ENCODE data around the gene GDAP1L1.

The GDAP1L1 gene

DNA sequence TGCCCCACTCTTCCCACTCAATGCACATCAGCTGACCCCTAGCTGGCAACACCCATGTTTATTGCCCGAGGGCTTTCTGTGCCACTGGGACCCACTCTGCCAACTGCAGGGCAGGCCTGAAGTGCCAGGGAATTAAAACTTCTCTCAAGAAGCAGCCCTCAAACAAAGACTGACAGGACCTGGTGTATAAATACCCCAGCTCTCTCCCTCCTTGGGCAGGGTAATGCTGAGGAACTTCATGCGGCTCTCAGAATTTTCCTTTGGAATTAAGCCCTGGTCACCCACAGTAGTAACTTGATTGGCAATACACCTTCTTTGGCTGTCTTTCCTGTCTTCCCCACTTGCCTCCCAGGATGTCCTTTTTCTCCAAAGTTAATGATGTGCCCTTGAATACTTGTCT is 5.3 kb upstream of the GDAP1L1 start:
- H3K36me3 Mint-ChIP-seq (ENCODE audit: low read depth): no peaks in the 10 kb centered on the region
- no peak for DNase-seq
- H3K4me3 Mint-ChIP-seq: no peak overlapping the region
- no peak for TF ChIP-seq CTCF (IDR thresholded peaks at IDR 0.05)
- H3K27ac Mint-ChIP-seq: no peak overlapping the region
- H3K4me1 Mint-ChIP-seq: peaks cover 3% of the 10 kb centered on the region
- H3K9me3 Mint-ChIP-seq: peaks cover 9% of the 10 kb centered on the region
- peaks cover 49% of the 10 kb centered on the region for H3K27me3 Mint-ChIP-seq (ENCODE audit: low read depth, poor library complexity)

DNA sequence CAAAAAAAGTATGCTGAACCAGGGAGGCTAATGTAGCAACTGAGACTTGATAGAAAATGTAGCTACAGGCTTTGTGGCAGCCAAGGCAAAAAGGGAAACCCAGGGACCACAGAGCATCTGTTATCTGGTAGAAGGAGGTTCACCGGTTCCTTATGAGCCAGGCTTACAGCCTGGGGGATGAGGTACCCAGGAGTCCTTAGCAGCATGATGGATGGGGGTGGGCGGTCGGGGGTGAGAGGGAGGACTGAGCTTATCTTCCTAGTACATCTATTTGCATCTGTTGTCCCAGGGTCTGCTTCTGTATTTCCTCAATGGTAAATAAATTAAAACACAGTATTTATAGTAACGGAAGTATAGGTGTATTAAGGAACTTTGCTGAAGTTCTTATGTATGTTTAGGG is 1.1 kb upstream of the GDAP1L1 start:
- no peak for DNase-seq
- no peak overlapping the region for H3K27ac Mint-ChIP-seq
- no peak overlapping the region for H3K4me3 Mint-ChIP-seq
- H3K4me1 Mint-ChIP-seq: peaks cover 8% of the 10 kb centered on the region
- TF ChIP-seq CTCF (IDR thresholded peaks at IDR 0.05): no peak
- H3K9me3 Mint-ChIP-seq: no peaks in the 10 kb centered on the region
- no peaks in the 10 kb centered on the region for H3K36me3 Mint-ChIP-seq (ENCODE audit: low read depth)
- H3K27me3 Mint-ChIP-seq (ENCODE audit: low read depth, poor library complexity): peaks cover 63% of the 10 kb centered on the region

DNA sequence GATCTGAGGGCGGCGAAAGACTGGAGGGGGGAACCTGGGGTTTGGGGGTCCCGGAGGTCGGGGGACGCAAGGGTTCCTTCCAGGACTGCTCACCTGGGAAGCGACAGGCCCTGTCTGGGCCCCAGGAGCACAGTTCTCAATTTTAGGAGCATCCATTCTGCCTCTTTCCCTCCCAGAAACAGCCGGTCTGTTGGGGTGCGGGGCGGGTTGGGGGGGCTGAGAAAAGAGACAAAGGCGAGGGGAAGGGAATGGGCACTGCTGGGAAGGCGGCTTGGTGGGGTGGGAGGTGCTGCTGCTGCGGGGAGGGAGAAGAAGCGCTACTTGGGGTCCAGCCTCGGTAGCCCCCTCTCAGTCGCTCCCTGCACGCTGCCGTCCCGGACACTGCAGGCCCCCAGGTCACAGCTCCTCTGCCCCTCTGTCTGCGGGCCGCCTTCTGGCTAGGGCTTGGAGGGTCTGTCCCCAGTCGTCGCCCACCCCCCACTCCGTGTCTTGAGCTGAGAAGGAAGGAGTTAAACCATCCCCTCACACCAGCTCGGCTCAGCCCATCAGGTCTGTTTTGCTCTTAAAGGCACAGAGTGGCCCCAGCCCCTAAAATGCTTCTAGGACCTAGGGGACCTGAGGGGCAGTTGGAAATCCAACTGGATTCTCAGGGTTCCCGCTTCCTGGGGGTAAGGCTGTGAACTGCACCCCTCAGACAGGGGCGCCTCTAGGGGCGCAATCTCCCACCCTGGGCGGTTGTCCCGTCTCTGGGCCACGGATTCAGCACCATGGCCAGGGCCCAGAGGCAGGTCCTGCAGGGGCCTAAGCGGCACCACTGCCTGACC is 690 bp downstream of the GDAP1L1 start:
- Mint-ChIP-seq H3K4me1 (peaks cover 8% of the 10 kb centered on the region), H3K4me3 (peak overlapping the region; percentile 64), H3K36me3 (ENCODE audit: low read depth) (no peaks in the 10 kb centered on the region), H3K27me3 (ENCODE audit: low read depth, poor library complexity) (peaks cover 59% of the 10 kb centered on the region), H3K27ac (no peak overlapping the region), H3K9me3 (no peaks in the 10 kb centered on the region)
- peak; percentile 91 for TF ChIP-seq CTCF (IDR thresholded peaks at IDR 0.05)
- DNase-seq: peak; percentile 90

- TF ChIP-seq CTCF (IDR thresholded peaks at IDR 0.05): no peak
- H3K4me1 Mint-ChIP-seq: peaks cover 8% of the 10 kb centered on the region
- H3K9me3 Mint-ChIP-seq: no peaks in the 10 kb centered on the region
- H3K36me3 Mint-ChIP-seq (ENCODE audit: low read depth): no peaks in the 10 kb centered on the region
- peaks cover 58% of the 10 kb centered on the region for H3K27me3 Mint-ChIP-seq (ENCODE audit: low read depth, poor library complexity)
- no peak overlapping the region for H3K27ac Mint-ChIP-seq
- no peak overlapping the region for H3K4me3 Mint-ChIP-seq
- no peak for DNase-seq
Measured at GRCh38 chr20:44248410-44248759, 1.3 kb downstream of the GDAP1L1 start.

GRCh38 chr20:44251284-44251683 is 4.2 kb downstream of the GDAP1L1 start:
- Mint-ChIP-seq H3K27me3 (ENCODE audit: low read depth, poor library complexity) (peaks cover 30% of the 10 kb centered on the region), H3K9me3 (no peaks in the 10 kb centered on the region), H3K36me3 (ENCODE audit: low read depth) (no peaks in the 10 kb centered on the region), H3K4me3 (no peak overlapping the region), H3K27ac (no peak overlapping the region), H3K4me1 (peaks cover 8% of the 10 kb centered on the region)
- DNase-seq: no peak
- no peak for TF ChIP-seq CTCF (IDR thresholded peaks at IDR 0.05)

DNA sequence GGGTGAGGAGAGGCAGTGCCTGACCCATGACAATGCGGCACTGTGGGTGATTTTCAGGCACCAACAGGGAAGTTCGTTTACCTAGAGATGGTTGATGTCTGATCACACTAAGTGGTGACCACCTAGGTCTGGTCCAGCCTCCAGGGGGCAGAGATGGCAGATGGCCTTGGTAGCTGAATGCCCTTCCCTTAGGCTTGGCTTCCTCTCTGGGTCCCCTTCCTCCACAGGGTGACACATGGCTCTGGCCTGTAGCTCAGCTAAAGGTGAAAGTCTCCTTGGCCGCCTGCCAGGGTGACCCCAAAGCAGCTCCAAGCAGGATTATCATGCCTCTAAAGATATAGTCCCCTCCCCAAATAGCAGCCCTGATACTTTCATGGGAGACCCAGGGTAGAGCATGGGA is 6.4 kb downstream of the GDAP1L1 start:
- no peak for TF ChIP-seq CTCF (IDR thresholded peaks at IDR 0.05)
- no peak for DNase-seq
- Mint-ChIP-seq H3K9me3 (no peaks in the 10 kb centered on the region), H3K27me3 (ENCODE audit: low read depth, poor library complexity) (peaks cover 12% of the 10 kb centered on the region), H3K27ac (no peak overlapping the region), H3K36me3 (ENCODE audit: low read depth) (no peaks in the 10 kb centered on the region), H3K4me1 (no peaks in the 10 kb centered on the region), H3K4me3 (no peak overlapping the region)
